NCI-H2196 (cell line): ENCODE measurements around the gene ZBTB34.
A peak's percentile ranks its signal among the peaks of the same experiment; 100 is the strongest.

ENCODE experiments used
- DNase-seq: peaks from one replicate; lab custom pipeline; 2025; ENCODE audit not compliant: unreplicated experiment; lab: John Stamatoyannopoulos, UW

The ZBTB34 gene

DNA sequence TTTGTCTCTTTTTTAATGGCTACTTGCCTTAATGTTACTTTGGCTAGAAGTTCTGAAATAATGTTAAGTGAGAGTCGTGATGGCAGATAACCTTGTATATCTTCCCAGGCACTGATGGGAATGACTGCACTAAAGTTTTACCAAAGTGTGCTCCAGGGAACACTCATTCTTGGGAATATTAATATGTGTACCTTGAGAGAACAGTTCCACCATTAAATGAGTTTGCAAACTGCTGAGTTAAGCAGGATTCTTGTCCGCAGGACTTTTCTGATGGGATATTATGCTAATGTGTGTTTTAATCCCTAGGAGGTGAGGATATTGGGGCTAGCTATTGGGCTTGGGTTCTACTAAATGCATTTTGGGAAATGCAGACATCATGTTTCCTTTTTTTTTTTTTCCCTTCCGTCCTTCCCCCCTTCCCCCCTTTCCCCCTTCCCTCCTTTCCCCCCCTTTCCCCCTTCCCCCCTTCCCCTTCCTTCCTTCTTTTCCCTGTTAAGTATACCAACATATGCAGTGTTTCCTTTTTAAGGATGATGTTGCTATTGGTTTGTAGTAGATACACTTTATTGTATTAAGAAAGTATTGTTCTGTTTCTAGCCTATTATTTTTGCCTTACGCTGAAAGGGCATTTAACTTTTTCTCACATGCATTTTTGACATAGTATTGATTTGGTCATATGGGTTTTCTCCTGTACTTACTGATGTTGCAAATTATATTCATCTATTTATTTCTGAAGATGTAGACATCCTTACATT is 15.5 kb downstream of the ZBTB34 start:
- no peak for DNase-seq

DNA sequence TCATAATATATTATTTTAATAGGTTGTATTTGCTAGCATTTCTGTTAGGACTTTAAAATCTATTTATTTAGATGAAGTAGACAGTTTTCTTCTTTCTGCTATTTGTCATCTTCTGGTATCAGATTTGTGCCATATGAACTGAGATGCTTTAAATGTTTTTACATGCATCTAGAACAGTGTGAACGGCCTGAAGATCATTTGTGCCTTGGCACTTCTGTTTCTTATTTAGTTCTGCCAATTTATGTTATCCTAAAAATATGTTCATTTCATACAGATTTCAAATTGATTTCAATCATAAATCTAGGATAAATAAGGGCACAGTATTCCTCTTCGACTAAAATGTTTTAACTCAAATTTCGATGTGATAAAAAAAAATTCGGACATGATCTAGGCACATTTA is 16.1 kb downstream of the ZBTB34 start:
- DNase-seq, result no peak

GRCh38 chr9:126877418-126877817 is 17.0 kb downstream of the ZBTB34 start:
- no peak for DNase-seq

- DNase-seq, result no peak
These were observed 18.8 kb downstream of the ZBTB34 start for GRCh38 chr9:126879288-126879687.

- no peak for DNase-seq
These were observed 19.9 kb downstream of the ZBTB34 start for GRCh38 chr9:126880226-126880946.

GRCh38 chr9:126880947-126881332 is 20.5 kb downstream of the ZBTB34 start:
- no peak for DNase-seq

GRCh38 chr9:126882746-126883145 is 22.3 kb downstream of the ZBTB34 start:
- DNase-seq, result no peak

DNA sequence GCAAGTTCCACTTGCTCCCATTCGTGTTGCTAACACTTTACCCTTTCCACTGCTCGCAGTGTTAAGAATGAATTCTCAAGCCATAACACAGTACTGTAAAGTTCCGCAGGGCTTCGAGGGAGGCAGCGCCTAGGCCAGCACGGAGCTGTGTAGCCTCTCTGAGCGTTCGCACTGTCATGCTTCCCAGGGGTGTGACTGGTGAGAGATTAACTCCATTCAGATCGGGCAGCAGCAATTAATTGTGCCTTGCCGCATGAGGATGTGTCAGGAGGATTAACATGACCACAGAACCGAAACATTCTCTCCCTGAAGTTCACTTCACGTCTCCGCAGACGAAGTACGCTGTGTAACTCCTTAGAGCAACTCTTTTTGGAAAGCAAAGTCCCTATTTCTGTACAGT is 23.2 kb downstream of the ZBTB34 start:
- no peak for DNase-seq

DNA sequence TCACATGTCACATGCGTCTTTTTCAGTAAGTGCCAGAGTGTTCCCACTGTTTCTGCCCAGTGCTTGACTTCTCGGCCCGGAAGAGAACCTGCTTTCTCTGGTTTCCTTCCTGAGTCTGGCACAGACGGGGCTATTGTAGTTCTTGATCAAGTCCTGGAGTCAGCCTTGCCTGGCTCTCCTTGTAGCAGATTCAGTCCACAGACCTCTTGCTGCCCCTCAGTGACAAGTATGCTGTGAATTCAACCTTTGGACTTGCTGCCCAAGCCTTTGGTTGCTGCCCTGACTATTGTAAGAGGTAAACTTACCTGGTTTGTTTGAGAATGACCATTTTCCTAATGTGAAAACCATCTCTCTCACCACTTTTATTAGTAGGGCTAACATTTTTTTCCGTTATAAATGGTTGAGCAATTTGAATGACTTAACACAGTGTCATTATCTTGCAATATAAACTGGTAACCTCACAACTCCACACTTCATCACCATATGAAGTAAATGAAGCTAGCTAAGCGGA is 24.7 kb downstream of the ZBTB34 start:
- no peak for DNase-seq

- DNase-seq, result no peak
These were observed 25.8 kb downstream of the ZBTB34 start for GRCh38 chr9:126886034-126886822.

- DNase-seq, result no peak
These were observed 26.5 kb downstream of the ZBTB34 start for GRCh38 chr9:126886897-126887296.

DNA sequence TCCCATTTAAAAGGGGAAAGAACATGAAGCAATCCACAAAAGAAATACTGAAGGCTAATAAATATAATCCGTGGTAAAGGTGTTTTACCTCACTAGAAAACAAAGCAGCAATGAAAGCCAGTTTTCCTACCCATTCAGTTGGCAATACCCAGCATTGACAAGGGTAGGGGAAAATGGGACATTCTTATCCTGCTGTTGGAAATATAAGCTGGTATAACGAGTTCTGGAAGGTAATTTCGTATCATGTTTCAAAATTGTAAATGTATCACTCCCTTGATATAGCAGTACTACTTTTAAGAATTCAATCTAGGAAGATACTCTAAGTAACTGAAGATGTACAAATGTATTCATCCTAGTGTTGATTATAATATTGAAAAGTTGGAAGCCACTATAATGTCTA is 31.2 kb downstream of the ZBTB34 start:
- DNase-seq, result no peak

GRCh38 chr9:126893079-126893478 is 32.6 kb downstream of the ZBTB34 start:
- DNase-seq, result no peak

DNA sequence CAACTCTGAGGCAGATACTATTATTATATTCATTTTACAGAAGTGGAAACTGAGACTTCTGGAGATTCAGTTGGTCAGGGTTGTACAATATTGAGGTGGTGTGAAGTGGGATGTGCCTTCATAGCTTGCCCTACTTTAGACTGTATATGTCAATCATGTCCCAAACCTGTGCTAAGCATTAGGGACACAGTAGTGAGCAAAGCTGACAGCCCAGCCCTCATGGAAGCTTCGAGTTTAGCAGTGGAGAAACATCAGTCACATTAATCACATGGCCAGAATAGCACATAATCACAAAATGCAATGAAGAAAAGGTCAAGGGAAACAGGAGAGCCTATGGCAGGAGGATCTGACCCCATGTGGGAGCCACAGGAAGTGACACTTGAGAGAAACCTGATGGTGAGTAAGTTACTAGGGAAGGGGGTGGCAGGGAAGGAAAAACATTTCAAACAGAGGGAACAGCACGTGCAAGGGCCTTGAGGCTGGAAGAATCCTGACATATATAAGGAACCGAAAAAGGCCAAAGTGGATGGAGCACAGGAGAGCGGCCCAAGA is 33.7 kb downstream of the ZBTB34 start:
- no peak for DNase-seq

- no peak for DNase-seq
These were observed 41.8 kb downstream of the ZBTB34 start for GRCh38 chr9:126902210-126902609.

- DNase-seq, result no peak
These were observed 44.1 kb downstream of the ZBTB34 start for GRCh38 chr9:126904586-126904985.

GRCh38 chr9:126906091-126906490 is 45.7 kb downstream of the ZBTB34 start:
- DNase-seq, result no peak

DNA sequence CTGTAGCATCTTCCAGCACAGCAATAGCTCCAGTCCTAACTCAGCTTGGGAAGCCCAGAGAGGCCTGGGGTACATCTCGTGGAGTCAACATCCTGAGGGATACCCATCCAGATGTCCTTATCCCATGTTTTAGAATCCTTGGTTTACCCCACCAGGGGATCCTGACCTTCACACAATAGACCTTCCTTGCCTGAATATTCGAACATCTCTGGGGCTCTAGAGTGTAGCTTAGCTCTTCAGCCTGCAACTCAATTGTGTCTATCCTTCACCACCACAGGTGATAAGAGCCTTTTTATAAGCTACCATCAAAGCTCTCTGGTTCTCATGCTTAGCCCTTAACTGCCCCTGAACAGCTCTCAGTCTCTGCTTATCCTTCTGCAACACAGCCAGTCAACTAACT is 46.6 kb downstream of the ZBTB34 start:
- DNase-seq, result no peak

DNA sequence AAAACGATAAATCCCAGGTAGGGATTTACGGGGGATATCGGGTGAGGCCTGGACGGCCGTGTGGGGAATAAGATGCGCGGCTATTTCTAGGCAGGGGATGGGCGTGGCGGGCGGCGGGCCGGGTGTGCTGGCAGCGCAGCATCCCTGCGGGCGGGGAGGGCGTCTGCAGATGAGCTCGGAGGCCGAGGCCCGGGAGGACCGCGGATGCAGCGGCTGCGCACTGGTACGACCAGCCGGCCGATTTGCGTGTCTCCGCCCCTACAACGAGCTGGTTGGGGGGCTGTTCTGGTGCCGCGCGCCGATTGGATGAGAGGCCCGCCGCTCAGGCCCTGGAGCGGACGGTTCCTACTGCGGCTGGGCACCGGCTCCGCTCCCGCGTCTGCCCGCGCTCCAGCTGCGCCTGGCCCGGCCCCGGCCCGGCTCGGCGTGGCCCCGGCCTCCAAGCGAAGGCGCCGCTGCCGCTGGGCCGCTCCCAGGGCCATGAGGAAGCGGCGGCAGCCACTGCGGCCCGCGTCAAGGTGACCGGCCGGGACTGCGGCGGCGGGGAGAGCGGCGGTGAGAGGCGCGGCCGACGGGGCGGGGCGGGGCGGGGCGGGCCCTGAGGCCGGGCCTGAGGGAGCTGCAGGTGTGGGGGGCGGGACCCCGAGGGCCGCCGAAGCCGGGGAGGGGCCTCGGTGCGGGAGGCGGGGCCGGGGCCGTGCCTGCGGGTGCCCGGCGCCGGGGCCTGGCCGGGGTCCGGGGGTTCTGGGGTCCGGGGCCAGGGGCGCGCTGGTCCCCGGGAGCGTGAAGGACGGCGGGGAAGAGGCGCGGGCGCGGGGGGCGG is 54.2 kb downstream of the ZBTB34 start, which contains the start of gene RALGPS1:
TSS of gene RALGPS1 (plus strand) at position 325 of the 823 bp plus-strand sequence. CDS start 47,508 bp downstream, outside the sequence.
- peak; percentile 95 for DNase-seq

DNA sequence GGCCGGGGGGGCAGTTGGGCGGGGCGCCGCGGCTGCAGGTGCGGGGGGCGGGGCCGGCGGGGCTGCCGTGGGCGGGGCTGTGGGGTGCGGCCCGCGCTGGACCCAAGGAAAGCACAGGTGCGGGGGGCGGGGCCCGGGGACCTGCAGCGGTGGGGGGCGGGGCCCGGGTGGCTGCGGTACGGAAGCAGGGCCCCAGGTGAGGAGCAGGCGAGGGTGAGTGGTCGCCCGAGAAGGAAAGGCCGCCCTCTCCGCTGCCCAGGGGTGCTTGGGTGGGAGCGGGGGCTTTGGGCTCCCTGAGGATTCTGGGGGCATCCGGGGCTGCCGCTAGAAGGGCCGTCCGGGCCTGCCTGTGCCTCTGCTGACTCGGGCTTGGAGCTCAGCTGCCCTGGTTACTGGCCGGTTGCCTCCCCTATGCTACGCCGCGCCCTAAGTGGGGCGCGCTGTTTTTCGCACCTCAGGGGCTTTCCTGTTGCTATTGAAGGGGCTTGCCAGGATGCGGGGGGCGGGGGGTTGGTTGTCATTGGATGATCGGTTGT is 54.9 kb downstream of the ZBTB34 start:
- DNase-seq, result peak; percentile 71
